ENCODE data around the gene TRMT2B.
"Not testable (repeated sequence)": the region's sequence is repeated elsewhere in the genome, so short reads cannot be mapped to it uniquely, and the experiment has no call there.

The TRMT2B gene

GRCh38 chrX:101051549-101052302 lies at the start of gene TRMT2B:
Gene TRMT2B (minus strand): TSS chrX:101052111. CDS start chrX:101042289, 9,822 bp downstream.
- peak; percentile 27 for DNase-seq (ENCODE audit: low read depth)

GRCh38 chrX:101097546-101098453 lies 45.9 kb upstream of the TRMT2B start, which contains the start of gene CENPI:
Gene CENPI (plus strand): TSS chrX:101098204. CDS start chrX:101101071, 2,867 bp downstream.
- DNase-seq (ENCODE audit: low read depth): peak; percentile 45

- DNase-seq (ENCODE audit: low read depth): no peak
Measured at GRCh38 chrX:101091817-101092216, 39.9 kb upstream of the TRMT2B start.

- no peak for DNase-seq (ENCODE audit: low read depth)
Measured at GRCh38 chrX:101081231-101081630, 29.3 kb upstream of the TRMT2B start.

- no peak for DNase-seq (ENCODE audit: low read depth)
Measured at GRCh38 chrX:101080326-101081124, 28.6 kb upstream of the TRMT2B start.

- no peak for DNase-seq (ENCODE audit: low read depth)
Measured at GRCh38 chrX:101079736-101080270, 27.9 kb upstream of the TRMT2B start.

- DNase-seq (ENCODE audit: low read depth): no peak
Measured at GRCh38 chrX:101078716-101079598, 27.0 kb upstream of the TRMT2B start, which contains the start of gene TMEM35A. Gene TMEM35A (plus strand): TSS chrX:101078879. CDS start chrX:101079003, 124 bp downstream.

GRCh38 chrX:101071582-101071981 lies 19.7 kb upstream of the TRMT2B start:
- DNase-seq (ENCODE audit: low read depth): no peak

- DNase-seq (ENCODE audit: low read depth): peak; percentile 56
Measured at GRCh38 chrX:101062176-101062575, 10.3 kb upstream of the TRMT2B start.

GRCh38 chrX:101057093-101057714 lies 5.3 kb upstream of the TRMT2B start:
- peak; percentile 25 for DNase-seq (ENCODE audit: low read depth)

GRCh38 chrX:101056551-101056950 lies 4.6 kb upstream of the TRMT2B start:
- DNase-seq (ENCODE audit: low read depth): not testable (repeated sequence)

GRCh38 chrX:101051153-101051548 lies 760 bp downstream of the TRMT2B start:
- no peak for DNase-seq (ENCODE audit: low read depth)

- DNase-seq (ENCODE audit: low read depth): no peak
Measured at GRCh38 chrX:101040197-101040596, 11.7 kb downstream of the TRMT2B start.

GRCh38 chrX:101037231-101037630 lies 14.7 kb downstream of the TRMT2B start:
- DNase-seq (ENCODE audit: low read depth): no peak

- DNase-seq (ENCODE audit: low read depth): no peak
Measured at GRCh38 chrX:101029665-101030064, 22.2 kb downstream of the TRMT2B start.

GRCh38 chrX:101028562-101028961 lies 23.3 kb downstream of the TRMT2B start:
- no peak for DNase-seq (ENCODE audit: low read depth)

GRCh38 chrX:101025126-101025525 lies 26.8 kb downstream of the TRMT2B start:
- no peak for DNase-seq (ENCODE audit: low read depth)

GRCh38 chrX:101022020-101022419 lies 29.9 kb downstream of the TRMT2B start:
- DNase-seq (ENCODE audit: low read depth): no peak

GRCh38 chrX:101012031-101012430 lies 39.9 kb downstream of the TRMT2B start:
- not testable (repeated sequence) for DNase-seq (ENCODE audit: low read depth)

- DNase-seq (ENCODE audit: low read depth): no peak
Measured at GRCh38 chrX:101009090-101009489, 42.8 kb downstream of the TRMT2B start.
